ENCODE data around the gene KIF26A.
"Not testable (repeated sequence)": the region's sequence is repeated elsewhere in the genome, so short reads cannot be mapped to it uniquely, and the experiment has no call there.

Gene KIF26A

DNA sequence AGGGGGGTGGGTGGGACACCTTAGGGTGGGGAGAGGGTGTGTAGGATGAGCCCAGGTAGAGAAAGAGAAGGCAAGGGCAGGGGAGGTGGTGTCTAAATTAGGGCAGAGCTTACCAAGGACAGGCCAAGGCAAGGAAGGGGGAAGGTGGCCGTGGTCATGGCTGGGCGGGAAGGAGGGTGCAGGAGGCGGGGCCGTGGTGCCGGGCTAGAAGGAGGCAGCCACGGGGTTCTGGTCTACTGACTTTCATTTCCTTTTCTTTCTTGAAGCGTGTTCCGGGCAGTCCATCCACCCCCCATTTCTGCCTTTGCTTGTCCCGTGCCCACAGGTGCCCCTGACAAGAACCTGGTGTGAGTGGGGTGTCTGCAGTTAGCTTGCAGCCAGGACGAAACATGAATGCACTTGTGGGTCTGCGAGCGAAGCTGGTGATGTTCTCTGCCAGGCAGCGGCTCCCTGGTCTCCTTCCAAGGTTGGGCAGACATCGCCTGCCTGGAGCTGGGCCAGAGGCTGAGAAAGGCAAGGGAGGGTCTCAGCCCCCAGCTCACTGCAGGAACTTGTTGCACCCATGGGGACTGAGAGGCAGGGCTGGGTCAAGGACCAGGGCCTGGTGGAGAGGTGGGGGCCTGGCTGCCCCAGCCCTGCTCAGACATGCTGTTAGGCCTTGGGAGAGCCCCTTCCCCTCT lies 58.2 kb downstream of the KIF26A start:
- DNase-seq, result no peak

DNA sequence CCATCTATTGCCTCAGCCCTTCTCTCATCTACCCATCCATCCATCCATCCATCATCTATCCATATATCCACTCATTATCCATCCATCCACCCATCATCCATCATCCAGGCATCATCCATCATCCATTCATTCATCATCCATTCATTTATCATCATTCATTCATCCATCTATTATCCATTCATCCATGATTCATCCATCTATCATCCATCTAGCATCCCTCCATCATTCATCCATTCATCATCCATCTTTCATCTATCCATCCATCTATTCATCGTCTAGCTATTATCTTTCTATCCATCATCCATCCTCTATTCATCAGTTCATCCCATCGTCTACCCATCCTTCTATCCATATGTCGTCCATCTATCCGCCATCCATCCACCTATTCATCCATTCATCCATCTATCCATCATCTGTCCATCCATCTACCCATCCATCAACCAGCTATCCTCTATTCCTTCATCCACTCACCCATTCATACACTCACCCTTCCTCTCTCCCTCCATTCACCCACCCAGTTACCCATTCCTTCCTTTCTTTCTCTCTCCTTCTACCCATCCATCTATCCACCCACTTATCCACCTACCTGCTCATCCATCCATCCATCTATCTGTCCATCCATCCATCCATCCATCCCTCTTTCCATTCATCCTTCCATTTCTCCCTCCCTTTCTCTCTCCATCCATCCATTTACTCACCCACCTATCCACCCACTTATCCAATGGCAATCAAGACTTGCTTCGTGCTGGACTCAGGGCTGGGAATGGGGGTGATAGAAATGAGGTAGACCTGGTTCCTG lies 59.3 kb downstream of the KIF26A start:
- no peak for DNase-seq

DNA sequence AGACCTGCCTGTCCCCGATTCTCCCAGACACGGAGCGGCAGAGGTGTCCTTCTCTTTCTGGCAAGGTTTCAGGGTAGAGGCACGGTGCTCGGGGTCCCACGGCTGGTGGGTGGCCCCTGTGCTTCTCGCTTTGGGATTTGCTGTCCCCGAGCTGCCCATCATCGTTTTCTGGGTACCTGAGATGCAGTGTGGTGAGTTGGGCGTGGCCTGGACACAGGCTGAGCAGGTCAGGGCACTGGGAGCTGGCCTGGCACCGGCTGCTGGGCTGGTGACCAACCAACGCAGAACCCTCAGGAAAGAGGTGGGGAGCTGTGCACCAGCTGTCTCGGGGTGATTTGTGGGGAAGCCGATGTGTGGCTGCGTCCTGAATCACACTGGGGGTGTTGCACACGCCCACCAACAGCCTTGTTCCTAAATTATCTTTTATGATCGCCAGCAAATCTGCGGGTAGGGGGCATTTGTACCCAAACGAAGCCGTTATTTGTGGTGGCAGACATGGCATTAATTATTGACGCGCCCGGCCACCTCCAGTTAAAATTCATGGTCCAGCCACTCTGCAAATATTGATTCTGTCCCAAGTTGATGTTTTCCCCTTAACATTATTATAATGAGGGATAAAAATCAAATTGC lies 61.0 kb downstream of the KIF26A start:
- no peak for DNase-seq

DNA sequence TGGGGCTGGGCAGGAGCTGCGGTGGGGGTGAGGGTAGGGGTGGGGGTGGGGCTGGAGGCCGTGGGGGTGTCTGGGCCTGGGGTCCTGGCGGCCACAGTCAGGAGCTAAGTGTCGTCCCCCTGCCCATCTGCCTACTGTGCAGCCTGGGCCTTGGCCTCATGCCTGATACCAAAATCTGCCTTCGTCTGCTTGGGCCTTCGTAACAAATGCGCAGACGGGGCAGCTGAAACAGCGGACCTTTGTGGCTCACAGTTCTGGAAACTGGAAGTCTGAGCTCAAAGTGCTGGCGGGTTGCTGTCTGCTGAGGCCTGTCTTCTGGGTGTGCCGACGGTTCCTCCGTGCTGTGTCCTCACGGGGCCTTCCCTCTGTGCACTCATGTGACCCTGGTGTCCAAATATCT lies 61.7 kb downstream of the KIF26A start:
- DNase-seq, result no peak

DNA sequence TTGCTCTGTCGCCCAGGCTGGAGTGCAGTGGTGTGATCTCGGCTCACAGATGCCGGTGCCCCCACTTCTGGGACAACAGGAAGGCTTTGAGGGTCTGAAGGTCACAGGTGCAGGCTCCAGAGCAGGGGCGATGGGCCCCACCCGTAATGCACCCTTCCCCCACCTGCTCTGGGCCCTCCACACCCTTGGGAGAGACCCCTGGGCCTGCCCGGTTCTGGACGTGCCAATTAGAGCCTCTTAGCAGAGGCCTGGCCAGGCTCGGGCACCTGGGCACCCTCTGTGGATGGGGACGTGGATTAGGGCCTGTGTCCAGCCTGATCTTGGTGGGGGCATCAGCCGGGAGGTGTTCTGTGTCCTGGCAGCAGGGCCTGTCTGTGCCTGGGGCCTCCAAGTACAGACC lies 62.2 kb downstream of the KIF26A start:
- no peak for DNase-seq

DNA sequence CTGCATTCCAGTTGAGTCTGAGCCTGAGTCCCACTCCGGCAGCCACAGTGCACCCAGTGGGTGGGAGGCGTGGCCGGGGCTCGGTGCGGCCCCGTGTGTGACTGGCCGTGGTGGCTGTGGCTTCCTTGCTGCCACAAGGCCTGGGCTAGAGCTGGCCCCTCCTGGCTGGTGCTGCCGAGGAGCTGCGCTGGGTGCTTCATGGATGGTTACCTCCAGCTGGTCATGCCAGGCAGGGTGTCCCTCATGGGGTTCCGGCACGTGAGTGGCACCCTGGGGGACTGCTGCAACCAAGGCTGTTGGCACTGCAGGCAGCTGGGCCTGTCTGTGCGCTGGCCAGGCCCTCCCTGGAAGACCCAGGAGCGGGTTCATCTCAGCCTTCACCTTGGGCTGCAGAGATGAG lies 62.7 kb downstream of the KIF26A start:
- no peak for DNase-seq

DNA sequence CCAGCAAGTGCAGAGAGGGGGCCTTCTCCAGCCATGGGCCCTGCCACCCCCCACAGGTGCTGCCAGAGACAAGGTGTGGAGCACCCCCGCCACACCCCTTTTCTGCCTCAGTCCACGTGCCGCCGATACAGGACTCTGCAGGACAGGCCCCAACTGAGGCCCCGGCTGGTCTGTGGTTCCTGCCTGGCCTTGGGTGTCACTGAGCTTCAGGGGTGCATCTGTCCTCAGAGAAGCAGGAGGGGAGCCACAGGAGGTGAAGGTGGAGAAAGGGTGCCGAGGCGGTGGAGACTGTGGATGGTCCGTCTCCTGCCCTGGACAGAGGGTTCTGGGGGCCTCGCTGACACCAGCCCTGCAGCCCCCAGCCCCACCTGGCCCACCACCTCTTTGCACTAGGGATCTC lies 63.1 kb downstream of the KIF26A start:
- no peak for DNase-seq

DNA sequence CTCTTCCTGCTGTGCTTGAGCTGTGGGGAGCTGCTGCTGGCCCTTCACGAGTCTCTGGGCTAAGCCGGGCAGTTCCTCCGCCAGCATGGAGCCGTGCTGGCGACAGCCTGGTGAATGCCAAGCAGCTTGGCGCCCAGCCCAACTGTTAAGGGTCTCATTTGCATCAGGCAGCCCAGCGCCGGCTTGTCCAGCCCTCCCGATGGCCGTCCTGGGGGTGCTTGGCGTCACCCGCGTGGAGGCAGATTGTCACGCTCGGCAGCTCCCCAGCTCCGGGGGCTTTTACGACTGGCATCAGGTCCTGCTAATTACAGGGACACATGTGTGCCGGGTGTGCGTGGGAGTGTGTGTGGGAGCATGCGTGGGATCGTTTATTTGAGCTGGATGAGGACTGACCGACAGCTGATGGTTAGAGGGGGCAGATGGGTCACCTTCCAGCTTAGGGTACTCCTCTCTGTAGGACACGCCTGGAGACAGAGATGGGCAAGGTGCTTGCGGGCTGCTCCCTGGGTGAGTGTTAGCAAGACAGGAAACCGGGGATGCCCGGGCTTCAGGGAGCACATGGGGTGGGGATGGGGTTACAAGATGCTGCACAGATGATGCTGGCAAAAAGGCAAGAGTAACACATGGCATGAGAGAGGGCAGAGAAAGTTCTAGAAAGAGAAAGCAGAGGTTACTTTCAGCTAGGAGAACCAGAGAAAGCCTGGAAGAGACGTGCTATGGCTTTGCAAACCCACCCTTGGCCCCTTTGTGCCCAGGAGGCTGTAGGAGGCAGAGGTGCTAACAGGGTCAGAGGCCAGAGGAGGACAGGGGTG lies 64.1 kb downstream of the KIF26A start:
- DNase-seq, result no peak

DNA sequence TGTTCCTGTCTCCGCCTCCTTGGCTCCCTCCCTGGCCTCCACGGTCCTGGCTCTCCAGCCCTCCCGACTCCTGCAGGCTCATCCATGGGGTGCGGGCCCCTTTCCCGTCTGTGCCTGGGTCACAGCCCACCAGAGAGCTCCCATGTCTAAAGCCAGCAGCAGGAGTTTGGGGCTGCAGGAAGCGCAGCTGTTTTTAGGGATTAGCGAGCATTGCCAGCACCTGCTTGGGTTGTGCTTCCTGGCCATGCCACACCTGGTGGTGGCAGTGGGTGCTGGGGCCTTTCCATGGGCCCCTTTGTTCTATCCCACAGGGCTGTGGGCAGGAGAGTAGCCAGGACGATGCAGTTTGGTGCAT lies 64.7 kb downstream of the KIF26A start:
- DNase-seq, result no peak

DNA sequence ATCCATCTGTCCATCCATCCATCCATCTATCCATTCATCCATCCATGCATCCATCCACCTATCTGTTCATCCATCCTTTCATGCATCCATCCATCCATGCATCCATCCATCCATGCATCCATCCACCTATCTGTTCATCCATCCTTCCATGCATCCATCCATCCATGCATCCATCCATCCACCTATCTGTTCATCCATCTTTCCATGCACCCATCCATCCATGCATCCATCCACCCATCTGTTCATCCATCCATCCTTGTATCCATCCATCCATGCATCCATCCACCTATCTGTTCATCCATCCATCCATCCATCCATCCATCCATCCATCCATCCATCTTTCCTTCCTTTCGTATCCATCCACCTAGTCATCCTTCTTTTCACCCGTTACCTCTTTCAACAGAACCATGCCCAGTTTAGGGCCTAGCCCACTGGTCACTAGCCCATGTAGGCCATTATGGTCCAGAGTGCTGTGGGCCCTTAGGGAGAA lies 66.3 kb downstream of the KIF26A start:
- no peak for DNase-seq

DNA sequence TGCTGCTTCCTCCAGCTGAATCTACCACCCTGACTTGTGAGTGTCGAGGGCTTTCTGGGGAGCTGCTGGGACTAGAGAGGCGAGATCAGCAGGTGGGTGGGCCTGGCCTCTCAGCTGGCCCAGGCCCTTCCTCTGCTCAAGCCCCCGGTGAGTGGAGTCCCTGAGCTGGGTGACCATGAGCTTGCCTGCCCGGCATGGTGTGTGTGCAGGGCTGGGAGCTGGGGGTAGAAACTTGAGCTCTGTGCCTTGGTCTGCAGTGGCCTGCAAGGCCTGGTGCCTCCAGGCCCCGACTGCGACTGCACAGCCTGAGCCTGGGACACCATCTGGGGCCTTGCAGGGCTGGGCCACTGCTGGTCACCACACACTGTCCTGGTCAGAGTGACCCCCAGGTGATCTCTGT lies 67.4 kb downstream of the KIF26A start:
- DNase-seq, result no peak

DNA sequence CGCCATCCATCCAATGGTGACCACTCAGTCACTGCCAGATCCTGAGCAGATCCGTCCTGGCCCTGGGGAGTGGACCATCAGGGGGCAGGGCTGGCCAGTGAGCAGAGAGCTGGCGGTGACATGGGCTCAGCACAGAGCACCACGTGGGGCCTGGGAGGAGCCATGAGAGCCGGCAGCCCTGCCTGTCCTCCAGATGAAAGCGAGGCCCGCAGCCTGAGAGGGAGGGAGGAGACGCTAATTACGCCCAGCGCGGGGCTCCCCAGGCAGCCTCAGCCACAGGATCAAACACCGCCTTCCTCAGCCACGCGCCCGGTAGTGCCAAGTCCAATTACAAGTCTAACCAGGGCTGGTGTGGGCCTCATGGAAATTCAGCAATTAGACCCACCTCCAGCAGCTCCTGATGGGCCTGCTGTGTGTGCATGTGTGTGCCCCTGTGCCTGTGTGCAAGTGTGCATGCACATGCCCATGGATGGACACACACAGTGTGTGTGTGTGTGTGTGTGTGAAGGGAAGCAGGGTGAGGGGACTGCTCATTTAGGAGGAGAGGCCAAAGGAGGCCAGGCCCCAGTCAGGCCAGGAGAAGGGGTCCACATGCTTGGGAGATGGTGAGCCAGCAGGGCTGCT lies 68.0 kb downstream of the KIF26A start:
- DNase-seq, result no peak

DNA sequence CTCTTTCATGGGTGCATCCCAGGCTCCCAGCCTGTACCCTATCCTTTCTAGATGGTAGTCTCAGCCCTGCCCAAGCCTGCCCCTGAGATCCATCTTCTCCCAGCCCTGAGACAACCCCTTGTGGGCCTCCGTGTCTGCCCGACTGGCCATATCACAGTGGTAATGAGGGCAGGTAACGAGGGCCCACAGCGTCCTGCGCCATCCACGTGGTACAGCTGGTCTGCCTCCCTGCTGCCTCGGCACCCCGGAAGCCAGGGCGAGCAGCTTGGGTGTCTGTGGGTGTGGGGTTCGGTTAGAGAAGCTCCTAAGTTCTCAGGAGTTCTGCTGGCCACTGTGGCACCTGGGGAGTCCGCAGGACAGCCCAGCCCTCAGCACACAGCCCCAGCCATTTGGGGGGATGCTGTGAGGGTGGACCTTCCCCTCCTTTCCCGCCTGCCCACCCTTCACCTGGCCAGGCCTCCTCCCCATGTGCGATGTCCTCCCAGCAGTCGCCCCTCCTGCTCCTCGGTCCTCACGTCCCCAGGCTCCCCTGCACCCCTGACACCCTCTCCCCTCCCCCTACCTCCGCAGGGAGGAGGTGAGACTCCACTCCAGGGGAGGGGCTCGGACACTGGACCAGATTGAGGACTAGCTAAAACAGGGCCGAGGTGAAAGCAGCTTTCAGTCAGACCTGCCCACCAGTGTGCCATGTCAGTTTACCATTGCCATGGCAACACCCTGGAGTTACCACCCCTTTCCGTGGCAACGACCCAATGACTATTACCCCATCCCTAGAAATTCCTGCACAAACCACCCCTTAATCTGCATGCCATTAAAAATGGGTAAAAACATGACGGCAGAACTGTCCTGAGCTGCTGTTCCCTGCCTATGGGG lies 69.0 kb downstream of the KIF26A start:
- DNase-seq, result no peak

DNA sequence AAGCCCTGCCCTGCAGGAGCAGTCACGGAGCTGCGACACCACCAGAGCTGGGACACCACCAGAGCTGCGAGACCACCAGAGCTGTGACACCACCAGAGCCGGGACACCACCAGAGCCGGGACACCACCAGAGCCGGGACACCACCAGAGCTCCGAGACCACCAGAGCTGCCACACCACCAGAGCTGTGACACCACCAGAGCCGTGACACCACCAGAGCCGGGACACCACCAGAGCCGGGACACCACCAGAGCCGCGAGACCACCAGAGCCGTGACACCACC lies 69.6 kb downstream of the KIF26A start:
- not testable (repeated sequence) for DNase-seq

DNA sequence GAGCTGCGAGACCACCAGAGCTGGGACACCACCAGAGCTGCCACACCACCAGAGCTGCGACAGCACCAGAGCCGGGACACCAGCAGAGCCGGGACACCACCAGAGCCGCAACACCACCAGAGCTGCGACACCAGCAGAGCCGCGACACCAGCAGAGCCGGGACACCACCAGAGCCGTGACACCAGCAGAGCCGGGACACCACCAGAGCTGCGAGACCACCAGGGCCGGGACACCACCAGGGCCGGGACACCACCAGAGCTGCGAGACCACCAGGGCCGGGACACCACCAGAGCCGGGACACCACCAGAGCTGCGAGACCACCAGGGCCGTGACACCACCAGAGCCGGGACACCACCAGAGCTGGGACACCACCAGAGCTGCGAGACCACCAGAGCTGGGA lies 69.9 kb downstream of the KIF26A start:
- DNase-seq, result not testable (repeated sequence)

DNA sequence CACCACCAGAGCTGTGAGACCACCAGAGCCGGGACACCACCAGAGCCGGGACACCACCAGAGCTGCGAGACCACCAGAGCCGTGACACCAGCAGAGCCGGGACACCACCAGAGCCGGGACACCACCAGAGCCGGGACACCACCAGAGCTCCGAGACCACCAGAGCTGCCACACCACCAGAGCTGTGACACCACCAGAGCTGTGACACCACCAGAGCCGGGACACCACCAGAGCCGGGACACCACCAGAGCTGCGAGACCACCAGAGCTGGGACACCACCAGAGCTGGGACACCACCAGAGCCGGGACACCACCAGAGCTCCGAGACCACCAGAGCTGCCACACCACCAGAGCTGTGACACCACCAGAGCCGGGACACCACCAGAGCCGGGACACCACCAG lies 70.7 kb downstream of the KIF26A start:
- DNase-seq, result not testable (repeated sequence)

DNA sequence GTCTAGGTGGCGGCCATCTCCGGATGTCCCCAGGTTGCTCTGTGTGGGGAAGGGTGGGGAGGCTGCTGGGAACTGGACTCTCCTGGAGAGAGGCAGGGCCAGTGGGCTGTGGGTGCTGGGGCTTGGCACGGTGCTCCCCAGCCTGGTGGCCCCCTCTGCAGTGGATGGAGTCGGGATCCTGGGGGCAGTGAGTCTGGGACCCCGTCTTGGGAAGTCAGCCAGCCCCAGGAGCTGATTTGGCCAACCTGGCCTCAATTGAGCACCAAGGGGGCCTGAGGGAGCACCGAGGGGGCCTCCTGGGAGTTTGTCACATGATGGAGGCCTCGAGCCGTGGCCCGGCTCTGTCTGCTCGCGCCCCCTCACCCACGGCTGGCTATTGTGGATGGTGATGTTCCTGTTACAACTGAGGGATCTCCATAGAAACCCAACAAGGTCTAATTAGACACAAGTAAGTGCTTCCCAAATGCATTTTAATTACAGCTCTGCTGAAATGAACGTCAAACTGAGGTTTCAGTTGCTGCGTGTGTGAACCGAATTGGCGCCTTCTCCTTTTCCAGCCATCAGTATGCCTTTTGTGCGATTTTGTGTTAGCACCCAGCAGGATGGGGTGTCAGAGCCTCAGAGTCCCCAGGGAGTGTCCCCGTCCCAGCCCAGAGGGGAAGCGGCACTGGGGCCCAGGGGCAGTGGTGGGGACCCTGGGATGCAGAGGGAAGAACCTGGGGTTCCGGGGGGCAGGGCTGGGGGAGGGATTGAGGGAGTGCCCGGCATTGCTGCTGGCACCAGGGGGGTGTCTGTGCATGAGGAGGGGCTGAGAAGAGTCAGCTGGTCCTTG lies 71.8 kb downstream of the KIF26A start:
- DNase-seq, result no peak

DNA sequence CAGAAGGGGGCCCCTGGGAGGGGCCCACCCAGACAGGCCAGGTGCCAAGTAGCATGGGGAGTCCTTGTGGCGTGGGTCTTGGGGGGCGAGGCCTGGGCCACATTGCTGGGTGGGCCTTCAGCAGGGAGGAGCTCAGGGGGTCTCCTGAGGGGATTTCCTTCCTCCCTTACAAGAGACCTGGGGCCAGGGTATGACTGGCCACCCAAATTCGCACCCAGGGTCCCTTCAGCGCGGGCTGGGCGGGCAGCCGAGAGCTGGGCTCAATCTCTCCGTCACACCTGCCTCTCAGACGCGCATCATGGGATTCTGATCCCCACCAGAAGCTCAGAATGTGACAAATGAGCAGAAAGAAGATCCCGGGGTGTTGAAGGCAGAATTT lies 72.4 kb downstream of the KIF26A start:
- no peak for DNase-seq

DNA sequence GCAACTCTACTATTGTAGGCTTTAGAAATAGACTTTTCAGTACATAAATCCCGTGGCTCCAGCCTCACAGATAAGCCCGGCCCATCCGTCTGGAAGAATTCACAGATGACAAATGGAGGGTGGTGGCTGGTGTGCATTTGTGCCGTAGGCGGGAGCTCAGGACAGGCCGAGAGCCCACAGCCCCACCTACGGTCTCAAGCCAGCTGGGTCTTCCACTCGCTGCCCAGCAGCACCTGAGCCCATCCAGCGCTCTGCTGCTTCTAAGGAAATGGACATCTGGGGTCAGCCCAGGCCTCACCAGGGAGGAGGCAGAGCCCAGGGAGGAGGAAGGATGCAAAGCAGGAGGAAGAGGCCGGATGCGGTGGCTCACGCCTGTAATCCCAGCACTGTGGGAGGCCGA lies 72.8 kb downstream of the KIF26A start:
- no peak for DNase-seq

DNA sequence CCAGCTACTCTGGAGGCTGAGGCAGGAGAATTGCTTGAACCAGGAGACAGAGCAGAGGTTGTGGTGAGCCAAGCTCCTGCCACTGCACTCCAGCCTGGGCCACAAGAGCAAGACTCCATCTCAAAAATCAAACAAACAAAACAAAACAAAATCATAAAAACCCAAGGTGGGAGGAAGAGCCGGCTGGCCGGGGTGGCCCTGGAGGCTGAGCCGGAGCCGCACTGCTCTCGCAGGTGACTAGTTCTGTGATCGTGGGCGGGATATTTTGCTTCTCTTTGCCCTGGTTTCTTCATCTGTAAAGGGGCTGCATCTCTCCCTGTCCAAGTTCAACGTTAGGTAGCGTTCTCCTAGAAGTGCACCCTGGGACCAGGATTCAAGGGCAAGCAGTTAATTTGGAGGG lies 73.4 kb downstream of the KIF26A start:
- DNase-seq, result no peak
